Measurements from ENCODE around the gene NTRK3.

DNA sequence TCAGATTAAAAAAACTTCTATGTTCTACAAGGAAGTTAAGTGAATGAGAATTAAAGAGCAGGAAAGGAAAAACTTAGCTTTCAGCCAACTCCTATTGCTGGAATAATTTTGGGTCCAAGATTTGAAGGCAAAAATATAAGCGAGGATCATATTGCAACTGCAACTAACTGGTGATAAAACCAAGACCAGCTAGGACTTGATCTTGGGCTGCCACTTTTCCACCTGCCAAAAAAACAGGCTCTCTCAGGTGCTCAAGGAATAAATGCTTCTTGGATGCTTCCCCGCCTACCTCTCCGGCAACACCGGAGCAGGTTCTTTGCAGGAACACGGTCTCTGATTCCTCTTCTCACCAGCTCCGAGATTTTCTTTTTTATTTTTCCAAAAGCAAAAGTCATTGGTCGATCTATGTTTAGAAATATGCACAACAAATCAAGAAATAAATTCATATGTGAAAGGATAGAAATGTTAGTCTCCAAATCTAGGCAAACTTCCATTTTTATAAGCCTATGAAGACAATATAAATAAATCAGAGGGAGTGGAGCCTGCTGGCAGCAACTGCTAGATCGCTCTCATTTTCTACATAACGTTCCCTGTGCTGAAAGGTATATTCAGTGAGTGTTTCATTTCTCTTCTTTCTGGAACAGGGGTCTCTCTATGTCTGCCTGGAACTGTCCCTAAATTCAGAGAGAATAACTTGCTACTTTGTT, 241.9 kb downstream of the NTRK3 start:
- TF ChIP-seq, protein P1, sequence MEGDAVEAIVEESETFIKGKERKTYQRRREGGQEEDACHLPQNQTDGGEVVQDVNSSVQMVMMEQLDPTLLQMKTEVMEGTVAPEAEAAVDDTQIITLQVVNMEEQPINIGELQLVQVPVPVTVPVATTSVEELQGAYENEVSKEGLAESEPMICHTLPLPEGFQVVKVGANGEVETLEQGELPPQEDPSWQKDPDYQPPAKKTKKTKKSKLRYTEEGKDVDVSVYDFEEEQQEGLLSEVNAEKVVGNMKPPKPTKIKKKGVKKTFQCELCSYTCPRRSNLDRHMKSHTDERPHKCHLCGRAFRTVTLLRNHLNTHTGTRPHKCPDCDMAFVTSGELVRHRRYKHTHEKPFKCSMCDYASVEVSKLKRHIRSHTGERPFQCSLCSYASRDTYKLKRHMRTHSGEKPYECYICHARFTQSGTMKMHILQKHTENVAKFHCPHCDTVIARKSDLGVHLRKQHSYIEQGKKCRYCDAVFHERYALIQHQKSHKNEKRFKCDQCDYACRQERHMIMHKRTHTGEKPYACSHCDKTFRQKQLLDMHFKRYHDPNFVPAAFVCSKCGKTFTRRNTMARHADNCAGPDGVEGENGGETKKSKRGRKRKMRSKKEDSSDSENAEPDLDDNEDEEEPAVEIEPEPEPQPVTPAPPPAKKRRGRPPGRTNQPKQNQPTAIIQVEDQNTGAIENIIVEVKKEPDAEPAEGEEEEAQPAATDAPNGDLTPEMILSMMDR (IDR thresholded peaks at IDR 0.05) = no peak
- TF ChIP-seq POLR2AphosphoS5 (IDR thresholded peaks at IDR 0.05) (no peak), EP300 (IDR thresholded peaks at IDR 0.05) (no peak), POLR2A (IDR thresholded peaks at IDR 0.05) (no peak)

Measured in suprapubic skin (tissue), 4 donors.